Sigmoid colon (tissue), 7 donors: ENCODE data around the gene C17orf67. TPM values are rescaled to one million over a fixed set of nuclear protein-coding genes. Genes with fewer than 3 reads are reported as not detected.

Source experiments
- DNase-seq: peaks from one replicate; pipeline ENCODE4 v3.0.0-alpha.2; 2019
- H3K27ac ChIP-seq, 4 donors: fragments of 200-600 bp; sonication (generic); one replicate each; pipeline ENCODE4 v1.5.1; 2016 to 2019; ENCODE audit warnings: mild to moderate bottlenecking in 1 of 4
- H3K27me3 ChIP-seq, 3 donors: fragments of 200-600 bp; sonication (generic); one replicate each; pipeline ENCODE4 v1.5.1; 2019; ENCODE audit warnings: mild to moderate bottlenecking in 1 of 3
- H3K36me3 ChIP-seq, 4 donors: fragments of 200-600 bp; sonication (generic); one replicate each; pipeline ENCODE4 v1.5.1; 2016 to 2019
- H3K4me1 ChIP-seq, 4 donors: fragments of 200-600 bp; sonication (generic); one replicate each; pipeline ENCODE4 v1.5.1; 2017 to 2019
- H3K4me3 ChIP-seq, 4 donors: fragments of 200-600 bp; sonication (generic); one replicate each; pipeline ENCODE4 v1.5.1; 2017 to 2019; ENCODE audit warnings: mild to moderate bottlenecking in 2 of 4, moderate library complexity in 1 of 4
- H3K9me3 ChIP-seq, 4 donors: fragments of 200-600 bp in 3 of 4; sonication (generic) in 3 of 4; one replicate each; pipeline versions ENCODE4 v1.5.1 to v1.6.1; 2013 to 2019
- EP300 ChIP-seq, 4 donors: sonication (generic); formaldehyde crosslinking; IDR thresholded peaks; one replicate each; pipeline ENCODE4 v1.6.1; 2017; ENCODE audit warnings: antibody characterized with exemption in 4 of 4
- POLR2A ChIP-seq, 2 donors: fragments of 450-650 bp; IDR thresholded peaks; one replicate each; pipeline ENCODE4 v1.6.1; 2016; ENCODE audit warnings: antibody characterized with exemption in 2 of 2, mild to moderate bottlenecking in 2 of 2, moderate library complexity in 2 of 2
- POLR2AphosphoS5 ChIP-seq, 4 donors: sonication (generic); formaldehyde crosslinking; IDR thresholded peaks; one replicate each; pipeline ENCODE4 v1.6.1; 2017; ENCODE audit warnings: antibody characterized with exemption in 4 of 4
- WGBS, 2 donors: extraction: QIAGEN DNeasy Blood & Tissue Kit; methylation state at CpG; one replicate each; pipeline ENCODE4 v1.1.7; 2013; 5-methylcytosine and 5-hydroxymethylcytosine counted together
- intact Hi-C: fragments of 100-400 bp; cut with DNase I; formaldehyde crosslinking; loops from one replicate; pipeline ENCODE4 v1.15.1; 2023
- polyA plus RNA-seq, 3 donors: library from polyadenylated mRNA; stranded (reverse); fragments of 200-250 nt; gene quantifications; one replicate each; pipeline ENCODE4 v1.2.3, GENCODE V29; 2013
- total RNA-seq, 4 donors: library from RNA; depleted of rRNA; stranded (reverse); fragments of >200 nt; gene quantifications; one replicate each; pipeline ENCODE4 v1.1.0, GENCODE V29; 2016
- TF ChIP-seq, protein P1 (sequence below), 4 experiments: fragments of 450-650 bp in 3 of 4; fragments of 200-600 bp in 1 of 4; IDR thresholded peaks; one replicate each; pipeline ENCODE4 v1.5.1; 2016 to 2019; ENCODE audit warnings: antibody characterized with exemption in 4 of 4, mild to moderate bottlenecking in 3 of 4, moderate library complexity in 2 of 4
- donor health status: healthy with polysubstance abuse.
- donor health status: Bipolar disorder and iron deficiency.
- donor health status: healthy.

C17orf67 gene
- total and polyA plus RNA-seq, 7 donors: 0.99 to 2.8 (median 1.9) TPM; not detected in 1

DNA sequence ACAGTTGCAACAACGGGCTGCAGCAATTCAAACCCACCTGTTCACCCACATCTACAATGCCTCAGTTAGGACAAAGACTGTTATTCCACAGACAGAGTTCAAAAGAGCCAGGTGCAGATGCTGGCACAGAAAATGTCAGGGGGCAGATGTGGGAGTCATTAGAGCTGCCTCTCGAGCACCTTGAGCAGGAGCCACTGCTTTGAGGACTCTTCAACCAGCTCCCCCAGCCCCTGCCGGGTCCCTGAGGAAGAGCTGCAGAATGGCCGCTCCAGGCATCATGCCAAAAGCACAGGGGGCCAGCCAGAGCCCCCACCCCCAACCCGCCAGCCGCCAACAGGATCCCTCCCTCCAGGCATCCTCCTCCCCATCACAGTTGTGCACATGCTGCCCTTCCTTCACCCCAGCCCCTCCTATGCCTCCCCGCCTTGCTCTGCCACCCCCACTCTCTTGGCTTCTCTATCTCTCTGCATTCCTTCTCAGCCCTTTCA lies 20.8 kb downstream of the C17orf67 start:
- Histone ChIP-seq H3K4me3 (no peak overlapping the region), H3K4me1 (peaks cover 0 to 11% (median 5%) of the 10 kb centered on the region in 4 donors), H3K27me3 (no peaks in the 10 kb centered on the region), H3K36me3 (no peaks in the 10 kb centered on the region), H3K27ac (no peak overlapping the region), H3K9me3 (no peaks in the 10 kb centered on the region)
- TF ChIP-seq EP300 (IDR thresholded peaks at IDR 0.05) (no peak), POLR2AphosphoS5 (IDR thresholded peaks at IDR 0.05) (no peak), POLR2A (IDR thresholded peaks at IDR 0.05) (no peak)
- TF ChIP-seq, protein P1, sequence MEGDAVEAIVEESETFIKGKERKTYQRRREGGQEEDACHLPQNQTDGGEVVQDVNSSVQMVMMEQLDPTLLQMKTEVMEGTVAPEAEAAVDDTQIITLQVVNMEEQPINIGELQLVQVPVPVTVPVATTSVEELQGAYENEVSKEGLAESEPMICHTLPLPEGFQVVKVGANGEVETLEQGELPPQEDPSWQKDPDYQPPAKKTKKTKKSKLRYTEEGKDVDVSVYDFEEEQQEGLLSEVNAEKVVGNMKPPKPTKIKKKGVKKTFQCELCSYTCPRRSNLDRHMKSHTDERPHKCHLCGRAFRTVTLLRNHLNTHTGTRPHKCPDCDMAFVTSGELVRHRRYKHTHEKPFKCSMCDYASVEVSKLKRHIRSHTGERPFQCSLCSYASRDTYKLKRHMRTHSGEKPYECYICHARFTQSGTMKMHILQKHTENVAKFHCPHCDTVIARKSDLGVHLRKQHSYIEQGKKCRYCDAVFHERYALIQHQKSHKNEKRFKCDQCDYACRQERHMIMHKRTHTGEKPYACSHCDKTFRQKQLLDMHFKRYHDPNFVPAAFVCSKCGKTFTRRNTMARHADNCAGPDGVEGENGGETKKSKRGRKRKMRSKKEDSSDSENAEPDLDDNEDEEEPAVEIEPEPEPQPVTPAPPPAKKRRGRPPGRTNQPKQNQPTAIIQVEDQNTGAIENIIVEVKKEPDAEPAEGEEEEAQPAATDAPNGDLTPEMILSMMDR (IDR thresholded peaks at IDR 0.05): no peak
- no peak for DNase-seq
- intact Hi-C loops: no loop called here
- 69 to 79% methylated on average over 7 of the region's 7 CpGs for WGBS, 2 donors

DNA sequence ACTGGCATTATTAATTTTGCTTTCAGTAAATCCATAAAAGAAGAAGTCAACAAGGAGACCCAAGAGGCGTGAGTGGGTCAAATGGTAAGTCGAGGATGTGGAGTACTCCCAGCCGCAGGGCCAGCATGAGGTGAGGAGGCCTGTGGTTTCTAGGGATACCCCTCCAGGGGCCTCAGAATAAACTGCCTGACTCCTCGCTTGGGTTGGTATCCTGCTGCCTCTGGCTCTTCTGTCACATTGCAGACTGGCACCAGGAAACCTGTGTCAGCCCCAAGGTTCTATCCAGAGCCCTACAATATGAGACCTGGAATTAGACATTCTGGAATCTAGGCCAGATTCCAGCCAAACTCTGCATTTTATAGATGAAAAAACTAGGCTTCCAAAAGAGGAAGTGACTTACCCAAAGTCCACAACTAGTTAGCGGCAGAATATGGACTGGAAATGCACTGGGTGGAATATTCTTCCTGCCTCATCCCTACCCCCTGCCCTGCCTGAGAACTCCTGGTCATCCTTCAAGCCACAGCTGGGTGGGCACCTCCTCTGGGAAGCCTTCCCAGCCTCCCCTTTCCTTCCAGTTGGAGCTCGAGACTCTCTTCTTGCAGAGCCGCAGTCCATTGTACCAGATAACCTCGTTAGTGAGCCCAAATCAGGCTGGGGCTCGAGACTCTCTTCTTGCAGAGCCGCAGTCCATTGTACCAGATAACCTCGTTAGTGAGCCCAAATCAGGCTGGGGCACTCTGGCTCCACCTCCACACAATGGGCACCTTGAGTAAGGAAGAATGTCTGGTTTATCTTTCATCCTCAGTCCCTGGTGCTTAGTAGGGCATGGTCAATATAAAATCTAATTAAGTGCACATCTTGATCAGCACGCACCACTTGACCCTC lies 22.6 kb downstream of the C17orf67 start:
- H3K27ac ChIP-seq: no peak overlapping the region
- 87 to 92% methylated on average over 12 of the region's 12 CpGs for WGBS, 2 donors
- no peak overlapping the region for H3K4me3 ChIP-seq
- peaks cover 0 to 15% (median 6%) of the 10 kb centered on the region in 4 donors for H3K4me1 ChIP-seq
- no peak for DNase-seq
- intact Hi-C loops: no loop called here
- H3K27me3 ChIP-seq: no peaks in the 10 kb centered on the region
- TF ChIP-seq EP300 (IDR thresholded peaks at IDR 0.05): no peak
- no peak for TF ChIP-seq POLR2A (IDR thresholded peaks at IDR 0.05)
- TF ChIP-seq, protein P1 (IDR thresholded peaks at IDR 0.05): no peak
- TF ChIP-seq POLR2AphosphoS5 (IDR thresholded peaks at IDR 0.05): no peak
- H3K36me3 ChIP-seq: no peaks in the 10 kb centered on the region
- H3K9me3 ChIP-seq: no peaks in the 10 kb centered on the region

DNA sequence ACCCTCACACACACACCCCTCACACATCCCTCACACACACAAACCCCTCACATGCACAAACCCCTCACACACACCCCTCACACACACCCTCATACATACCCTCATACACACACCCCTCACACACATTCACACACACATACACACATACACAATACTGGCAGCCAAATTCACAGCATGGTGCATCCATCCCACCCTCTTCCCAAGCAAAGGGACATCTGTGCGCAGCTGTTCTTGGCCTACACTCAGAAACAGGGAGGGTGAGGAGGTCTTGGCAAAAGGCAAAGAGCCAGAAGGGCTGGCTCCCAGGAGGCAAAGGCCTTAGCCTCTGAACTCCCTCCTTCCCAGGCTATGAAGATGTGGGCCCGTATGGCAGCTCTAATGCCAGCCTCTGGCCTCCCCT lies 23.4 kb downstream of the C17orf67 start:
- no peak overlapping the region for H3K27ac ChIP-seq
- DNase-seq: no peak
- no peak for TF ChIP-seq POLR2A (IDR thresholded peaks at IDR 0.05)
- TF ChIP-seq POLR2AphosphoS5 (IDR thresholded peaks at IDR 0.05): no peak
- TF ChIP-seq, protein P1 (IDR thresholded peaks at IDR 0.05): no peak
- no peak for TF ChIP-seq EP300 (IDR thresholded peaks at IDR 0.05)
- H3K9me3 ChIP-seq: no peaks in the 10 kb centered on the region
- intact Hi-C loops: no loop called here
- 80 to 88% methylated on average over 2 of the region's 2 CpGs for WGBS, 2 donors
- no peaks in the 10 kb centered on the region for H3K27me3 ChIP-seq
- H3K4me1 ChIP-seq: peaks cover 0 to 17% (median 7%) of the 10 kb centered on the region in 4 donors
- H3K36me3 ChIP-seq: no peaks in the 10 kb centered on the region
- no peak overlapping the region for H3K4me3 ChIP-seq

DNA sequence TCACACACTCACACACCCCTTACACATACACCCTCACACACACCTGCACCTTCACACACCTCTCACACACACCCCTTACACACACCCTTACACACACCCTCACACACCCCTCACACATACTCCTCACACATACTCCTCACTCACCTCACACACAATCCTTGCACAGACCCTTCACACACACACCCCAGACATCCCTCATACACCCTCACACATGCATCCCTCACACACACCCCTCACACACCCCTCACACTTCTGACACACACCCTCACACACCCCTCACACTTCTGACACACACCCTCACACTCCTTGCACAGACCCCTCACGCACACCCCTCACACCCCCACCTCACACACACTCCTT lies 23.9 kb downstream of the C17orf67 start:
- H3K36me3 ChIP-seq: no peaks in the 10 kb centered on the region
- intact Hi-C loops: no loop called here
- H3K9me3 ChIP-seq: no peaks in the 10 kb centered on the region
- no peak overlapping the region for H3K4me3 ChIP-seq
- H3K27ac ChIP-seq: no peak overlapping the region
- no peaks in the 10 kb centered on the region for H3K27me3 ChIP-seq
- 91 to 93% methylated on average over 1 of the region's 1 CpG for WGBS, 2 donors
- H3K4me1 ChIP-seq: peaks cover 0 to 23% (median 10%) of the 10 kb centered on the region in 4 donors
- no peak for TF ChIP-seq POLR2A (IDR thresholded peaks at IDR 0.05)
- TF ChIP-seq, protein P1 (IDR thresholded peaks at IDR 0.05): no peak
- no peak for TF ChIP-seq POLR2AphosphoS5 (IDR thresholded peaks at IDR 0.05)
- no peak for TF ChIP-seq EP300 (IDR thresholded peaks at IDR 0.05)
- DNase-seq: no peak
